Ovary (tissue), 9 donors: Measurements from ENCODE around the gene HINT3. TPM values are rescaled to one million over a fixed set of nuclear protein-coding genes. Genes with fewer than 3 reads are reported as not detected.

Experiments
- DNase-seq, 5 donors: peaks; one replicate each; pipeline ENCODE4 v3.0.0-alpha.2; 2019 to 2020
- H3K27ac ChIP-seq, 2 donors: fragments of 200-600 bp; one replicate each; pipeline versions ENCODE4 v1.5.1 to v1.8.0; 2019 to 2022
- H3K27me3 ChIP-seq: fragments of 200-600 bp; one replicate; pipeline ENCODE4 v1.8.0; 2022
- H3K36me3 ChIP-seq: fragments of 200-600 bp; sonication (generic); one replicate; pipeline ENCODE4 v1.5.1; 2019
- H3K4me1 ChIP-seq: one replicate; pipeline ENCODE4 v1.8.1; 2013; ENCODE audit warnings: mild to moderate bottlenecking, moderate library complexity; ENCODE audit not compliant: insufficient read depth
- H3K4me3 ChIP-seq: fragments of 200-600 bp; sonication (generic); one replicate; pipeline ENCODE4 v1.5.1; 2017
- H3K9me3 ChIP-seq, 2 donors: fragments of 200-600 bp in 1 of 2; sonication (generic) in 1 of 2; one replicate each; pipeline versions ENCODE4 v1.5.1 to v1.8.1; 2013 to 2019; ENCODE audit warnings: mild to moderate bottlenecking in 1 of 2, moderate library complexity in 1 of 2
- EP300 ChIP-seq: sonication (generic); formaldehyde crosslinking; IDR thresholded peaks from one replicate; pipeline ENCODE4 v1.6.1; 2017; ENCODE audit warnings: antibody characterized with exemption
- POLR2A ChIP-seq: fragments of 450-650 bp; IDR thresholded peaks from one replicate; pipeline ENCODE4 v1.6.1; 2017; ENCODE audit warnings: antibody characterized with exemption, mild to moderate bottlenecking, moderate library complexity
- WGBS, 3 donors: extraction: QIAGEN DNeasy Blood & Tissue Kit in 1 of 3; methylation state at CpG; one replicate each; pipeline versions ENCODE4 v1.1.5 to v1.1.7; 2013 to 2017; 5-methylcytosine and 5-hydroxymethylcytosine counted together
- intact Hi-C, 4 donors: fragments of 100-400 bp; cut with DNase I; formaldehyde crosslinking; loops; one replicate each; pipeline versions ENCODE4 v1.11.0 to v1.15.1; 2022 to 2023
- polyA plus RNA-seq, 2 donors: library from polyadenylated mRNA; stranded (reverse); fragments of 200-250 nt in 1 of 2; fragments of 350-450 nt in 1 of 2; fragmentation: Illumina TruSeq in 1 of 2; extraction: RNeasy Lipid Tissue Mini Kit (QIAGEN cat#74804) in 1 of 2; gene quantifications; one replicate each; pipeline ENCODE4 v1.2.3, GENCODE V29; 2013 to 2014
- total RNA-seq, 7 donors: library from RNA; depleted of rRNA in 2 of 7; stranded (reverse); fragments of >200 nt in 2 of 7; fragmentation: NEBNext Ultra II Directional in 3 of 7; extraction: Animal tissue kit (Norgen Biotek cat#: 25700) in 3 of 7; gene quantifications; one replicate each; pipeline versions ENCODE4 v1.1.0 to v1.2.4, GENCODE V29; 2016 to 2023
- TF ChIP-seq, protein P1 (sequence below), 3 donors: fragments of 450-650 bp in 2 of 3; fragments of 200-600 bp in 1 of 3; IDR thresholded peaks; one replicate each; pipeline versions ENCODE4 v1.5.1 to v1.8.0; 2016 to 2022; ENCODE audit warnings: antibody characterized with exemption in 3 of 3, mild to moderate bottlenecking in 1 of 3
- donor health status: DM: no; HTN: no; CAD: no; lungs with moderate emphysema.
- donor health status: DM: no; HTN: no; CAD: no.
- donor health status: Bipolar disorder and iron deficiency.
- donor health status: DM: yes; HTN: yes; CAD: no.
- donor health status: DM: no; HTN: no; CAD: no.
- donor health status: DM: yes; HTN: yes; CAD: no.

The HINT3 gene
- total and polyA plus RNA-seq, 9 donors: 10.3 to 20.4 (median 18.0) TPM

DNA sequence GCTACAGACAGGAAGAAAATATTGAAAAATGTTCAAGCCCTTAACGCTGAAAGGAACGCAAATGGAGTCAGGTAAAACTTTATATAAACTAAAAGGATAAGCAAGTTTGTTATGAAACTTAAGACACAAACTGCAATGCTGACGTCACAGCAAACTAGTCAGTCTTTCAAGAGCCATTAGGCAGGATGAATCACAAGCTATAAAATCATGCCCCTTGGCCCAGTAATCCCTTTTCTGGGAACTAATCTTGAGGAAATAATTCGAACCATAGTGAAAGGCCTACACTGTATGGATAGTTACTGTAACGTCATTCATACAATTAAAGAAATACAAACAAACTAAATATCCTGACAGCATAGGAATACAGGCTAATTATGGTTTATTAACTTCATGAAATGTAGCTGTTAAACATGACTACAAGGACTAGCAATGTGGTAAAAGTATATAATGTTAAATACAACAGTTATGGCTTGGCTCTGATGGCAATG is 42.7 kb upstream of the HINT3 start:
- no peak overlapping the region for H3K27ac ChIP-seq
- 45 to 54% (median 50%) methylated on average over 5 of the region's 5 CpGs for WGBS, 3 donors
- DNase-seq: no peak

GRCh38 chr6:125918230-125918629 is 38.3 kb upstream of the HINT3 start:
- Histone ChIP-seq H3K4me1 (no peaks in the 10 kb centered on the region), H3K36me3 (no peaks in the 10 kb centered on the region), H3K9me3 (no peaks in the 10 kb centered on the region), H3K27me3 (no peaks in the 10 kb centered on the region), H3K27ac (peak overlapping the region in 1 of 2 donors; percentile 52), H3K4me3 (no peak overlapping the region)
- TF ChIP-seq, protein P1, sequence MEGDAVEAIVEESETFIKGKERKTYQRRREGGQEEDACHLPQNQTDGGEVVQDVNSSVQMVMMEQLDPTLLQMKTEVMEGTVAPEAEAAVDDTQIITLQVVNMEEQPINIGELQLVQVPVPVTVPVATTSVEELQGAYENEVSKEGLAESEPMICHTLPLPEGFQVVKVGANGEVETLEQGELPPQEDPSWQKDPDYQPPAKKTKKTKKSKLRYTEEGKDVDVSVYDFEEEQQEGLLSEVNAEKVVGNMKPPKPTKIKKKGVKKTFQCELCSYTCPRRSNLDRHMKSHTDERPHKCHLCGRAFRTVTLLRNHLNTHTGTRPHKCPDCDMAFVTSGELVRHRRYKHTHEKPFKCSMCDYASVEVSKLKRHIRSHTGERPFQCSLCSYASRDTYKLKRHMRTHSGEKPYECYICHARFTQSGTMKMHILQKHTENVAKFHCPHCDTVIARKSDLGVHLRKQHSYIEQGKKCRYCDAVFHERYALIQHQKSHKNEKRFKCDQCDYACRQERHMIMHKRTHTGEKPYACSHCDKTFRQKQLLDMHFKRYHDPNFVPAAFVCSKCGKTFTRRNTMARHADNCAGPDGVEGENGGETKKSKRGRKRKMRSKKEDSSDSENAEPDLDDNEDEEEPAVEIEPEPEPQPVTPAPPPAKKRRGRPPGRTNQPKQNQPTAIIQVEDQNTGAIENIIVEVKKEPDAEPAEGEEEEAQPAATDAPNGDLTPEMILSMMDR (IDR thresholded peaks at IDR 0.05): no peak
- no peak for TF ChIP-seq POLR2A
- TF ChIP-seq EP300: no peak
- DNase-seq: peak in 1 of 5 donors; percentile 19
- WGBS, 3 donors: 60 to 62% (median 62%) methylated on average over 4 of the region's 4 CpGs
- intact Hi-C loops: no loop called here

More for the DNA sequence above, 42.7 kb upstream of the HINT3 start:
- H3K9me3 ChIP-seq: no peaks in the 10 kb centered on the region
- no peak for TF ChIP-seq POLR2A
- no peaks in the 10 kb centered on the region for H3K27me3 ChIP-seq
- intact Hi-C loops: no loop called here
- H3K4me3 ChIP-seq: no peak overlapping the region
- H3K36me3 ChIP-seq: no peaks in the 10 kb centered on the region
- no peaks in the 10 kb centered on the region for H3K4me1 ChIP-seq

DNA sequence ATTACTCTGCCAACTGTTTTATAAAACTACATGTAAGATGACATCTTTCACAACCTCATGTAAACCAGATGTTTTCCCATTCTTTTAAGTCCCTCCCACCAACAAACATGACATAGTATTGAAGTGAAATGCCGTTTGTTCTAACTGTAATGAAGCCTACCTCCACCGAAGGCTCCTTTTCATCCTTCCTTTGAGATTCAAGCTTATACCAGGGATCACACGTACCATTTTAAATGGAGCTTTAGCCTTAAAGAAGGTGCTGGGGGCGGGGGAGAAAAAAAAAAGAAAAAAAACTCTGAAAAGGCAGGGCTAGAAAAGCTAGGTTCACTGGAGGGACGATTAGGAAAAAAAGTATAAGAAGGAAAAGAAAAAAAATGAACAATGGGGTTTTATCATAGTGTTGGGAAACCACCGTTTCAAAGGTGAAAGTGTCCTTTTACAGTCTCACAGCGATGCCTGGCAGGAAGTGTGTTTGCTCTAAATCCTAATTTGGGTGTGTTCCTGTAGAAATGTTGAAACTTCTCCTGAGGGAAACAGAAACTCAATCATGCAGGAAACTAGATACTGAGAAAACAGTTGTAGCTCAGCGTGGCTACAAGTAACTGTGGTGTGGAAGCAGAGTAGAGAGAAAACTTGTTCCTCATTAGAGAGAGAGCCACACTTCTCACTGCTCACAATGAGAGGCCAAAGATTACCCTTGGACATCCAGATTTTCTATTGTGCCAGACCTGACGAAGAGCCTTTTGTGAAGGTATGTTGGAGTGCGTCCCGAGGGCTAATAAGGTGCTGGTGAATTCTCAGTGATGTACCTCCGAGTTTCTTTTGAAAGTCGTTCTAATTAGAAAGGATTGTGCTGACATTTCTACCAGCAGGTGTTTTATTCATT is 37.6 kb upstream of the HINT3 start:
- H3K36me3 ChIP-seq: no peaks in the 10 kb centered on the region
- WGBS, 3 donors: 6 to 19% (median 7%) methylated on average over 13 of the region's 13 CpGs
- peak in 3 of 5 donors; percentile 33 to 68 (median 47) for DNase-seq

DNA sequence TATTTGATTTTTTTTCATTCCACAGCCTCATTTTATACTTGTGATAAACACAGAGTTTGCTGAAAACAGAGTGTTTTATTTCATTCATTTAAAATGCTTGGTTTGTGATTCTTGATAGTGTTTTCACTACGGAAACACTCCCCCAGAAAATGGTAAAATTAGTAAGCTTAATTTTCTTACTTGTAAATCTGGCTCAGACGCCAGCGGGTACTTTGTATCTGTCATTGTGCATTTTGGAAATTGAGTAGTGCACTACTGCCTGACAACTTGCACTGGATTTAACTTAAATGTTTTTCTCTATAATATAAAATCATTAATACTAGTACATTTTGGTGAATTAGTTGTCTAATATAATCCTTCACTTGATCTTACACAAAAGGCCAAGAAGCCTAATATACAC is 37.0 kb upstream of the HINT3 start:
- 34 to 52% (median 35%) methylated on average over 3 of the region's 3 CpGs for WGBS, 3 donors
- Histone ChIP-seq H3K4me3 (no peak overlapping the region), H3K27ac (peak overlapping the region in 1 of 2 donors; percentile 52), H3K27me3 (no peaks in the 10 kb centered on the region), H3K36me3 (no peaks in the 10 kb centered on the region), H3K4me1 (no peaks in the 10 kb centered on the region), H3K9me3 (no peaks in the 10 kb centered on the region)
- intact Hi-C loops: no loop called here
- no peak for DNase-seq
- TF ChIP-seq, protein P1 (IDR thresholded peaks at IDR 0.05): no peak
- TF ChIP-seq POLR2A (no peak), EP300 (no peak)

More for the DNA sequence above, 37.6 kb upstream of the HINT3 start:
- TF ChIP-seq, protein P1 (IDR thresholded peaks at IDR 0.05): no peak
- TF ChIP-seq EP300: no peak
- TF ChIP-seq POLR2A: no peak
- no peaks in the 10 kb centered on the region for H3K4me1 ChIP-seq
- no peaks in the 10 kb centered on the region for H3K27me3 ChIP-seq
- intact Hi-C loops: no loop called here
- no peak overlapping the region for H3K4me3 ChIP-seq
- H3K9me3 ChIP-seq: no peaks in the 10 kb centered on the region
- H3K27ac ChIP-seq: peak overlapping the region in 1 of 2 donors; percentile 52
